GM18951 (cell line): Measurements from ENCODE around the gene COLEC12.

Experiments used
- POLR2A ChIP-seq: IDR thresholded peaks from 4 replicates; pipeline ENCODE4 v1.6.1; 2011; ENCODE audit warnings: mild to moderate bottlenecking; ENCODE audit not compliant: insufficient read length, insufficient read depth; ENCODE audit errors: extremely low read depth
- in situ Hi-C: fragments of 300-500 bp; cut with MboI; formaldehyde crosslinking; loops from one replicate; pipeline ENCODE4 v1.12.0; 2022; ENCODE audit warnings: low sequenced_read_pairs, mixed read lengths, inconsistent platforms; ENCODE audit not compliant: unreplicated experiment

Gene COLEC12

DNA sequence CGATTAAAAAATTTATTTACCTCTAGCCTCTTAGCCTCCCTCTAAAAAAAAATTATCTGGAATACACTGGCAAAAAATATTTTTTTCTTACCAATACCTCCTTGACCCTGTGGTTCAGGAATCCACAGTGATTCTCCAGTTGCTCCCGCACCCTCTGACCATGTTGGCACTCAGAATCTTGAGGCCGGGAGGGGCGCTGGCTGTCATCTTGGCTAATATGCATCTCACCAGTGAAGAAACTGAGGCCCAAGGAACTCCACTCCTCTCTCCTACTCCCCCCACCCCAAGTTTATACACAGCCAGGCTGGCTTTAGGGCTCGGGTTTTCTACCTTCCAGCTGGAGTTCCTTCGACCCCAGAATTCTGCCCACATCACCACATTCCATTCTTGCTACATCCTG, 134.8 kb downstream of the COLEC12 start:
- in situ Hi-C loops: no loop called here
- no peak for TF ChIP-seq POLR2A

DNA sequence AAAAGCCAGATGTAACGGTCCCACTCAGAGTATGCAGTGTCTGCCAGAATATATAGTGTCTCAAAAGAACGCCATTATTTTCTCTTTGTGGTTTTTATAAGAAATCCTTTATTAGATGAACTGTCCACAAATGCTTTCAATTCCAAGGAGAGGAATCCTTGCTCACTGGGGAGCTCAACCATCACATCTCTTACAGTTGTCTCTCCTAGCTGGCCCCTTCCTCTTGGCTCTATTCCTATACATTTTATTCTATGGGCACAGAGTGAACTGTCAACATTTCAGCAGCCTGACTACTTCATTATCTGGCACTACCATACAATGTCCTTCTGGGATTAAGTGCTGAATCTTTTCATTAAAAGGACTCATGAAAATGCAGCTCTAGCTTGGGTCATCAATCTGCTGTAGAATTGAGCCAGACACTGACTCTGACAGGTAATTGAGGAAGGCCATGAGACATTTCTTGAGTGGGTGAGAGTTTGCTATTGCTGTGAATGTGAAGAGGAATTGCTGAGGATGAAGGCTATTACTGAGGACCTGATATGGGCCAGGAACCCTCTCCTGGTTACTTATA, 136.2 kb downstream of the COLEC12 start:
- in situ Hi-C loops: no loop called here
- TF ChIP-seq POLR2A: no peak

DNA sequence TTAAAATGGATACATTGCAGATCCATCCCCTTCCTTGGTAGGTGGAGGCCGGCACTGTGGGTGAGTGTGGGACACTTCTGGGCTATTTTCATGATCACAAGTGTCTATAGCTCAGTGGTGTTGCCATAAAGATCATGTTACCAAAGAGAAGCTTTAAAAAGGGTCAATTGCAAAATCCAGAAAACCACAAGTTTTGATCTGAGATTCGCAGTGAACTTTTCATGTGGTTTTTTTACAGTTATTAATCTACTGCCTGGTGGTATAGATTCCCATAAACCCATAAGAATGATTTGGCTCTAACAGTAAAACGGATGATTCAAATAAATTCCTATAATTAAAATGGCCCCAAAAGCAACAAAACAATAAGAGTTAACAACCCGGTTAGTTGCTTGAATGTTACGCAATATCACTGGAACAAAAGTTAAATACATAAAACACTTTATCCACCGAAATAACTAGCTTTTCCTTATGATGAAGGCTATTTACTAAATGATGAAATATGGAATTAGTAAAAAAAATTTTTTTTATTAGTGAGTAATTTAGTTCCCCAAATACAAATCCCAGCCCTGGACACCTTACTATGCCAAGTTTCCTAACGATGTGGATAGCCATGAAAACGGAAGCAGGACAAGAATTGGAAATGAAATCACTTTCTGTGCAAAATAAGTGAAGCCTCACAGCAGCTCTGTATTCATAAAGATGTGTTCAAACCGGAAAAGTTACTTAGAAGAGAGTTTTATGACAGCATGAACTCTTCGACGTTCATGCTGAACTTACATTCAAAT, 137.0 kb downstream of the COLEC12 start:
- in situ Hi-C loops: no loop called here
- TF ChIP-seq POLR2A: no peak

DNA sequence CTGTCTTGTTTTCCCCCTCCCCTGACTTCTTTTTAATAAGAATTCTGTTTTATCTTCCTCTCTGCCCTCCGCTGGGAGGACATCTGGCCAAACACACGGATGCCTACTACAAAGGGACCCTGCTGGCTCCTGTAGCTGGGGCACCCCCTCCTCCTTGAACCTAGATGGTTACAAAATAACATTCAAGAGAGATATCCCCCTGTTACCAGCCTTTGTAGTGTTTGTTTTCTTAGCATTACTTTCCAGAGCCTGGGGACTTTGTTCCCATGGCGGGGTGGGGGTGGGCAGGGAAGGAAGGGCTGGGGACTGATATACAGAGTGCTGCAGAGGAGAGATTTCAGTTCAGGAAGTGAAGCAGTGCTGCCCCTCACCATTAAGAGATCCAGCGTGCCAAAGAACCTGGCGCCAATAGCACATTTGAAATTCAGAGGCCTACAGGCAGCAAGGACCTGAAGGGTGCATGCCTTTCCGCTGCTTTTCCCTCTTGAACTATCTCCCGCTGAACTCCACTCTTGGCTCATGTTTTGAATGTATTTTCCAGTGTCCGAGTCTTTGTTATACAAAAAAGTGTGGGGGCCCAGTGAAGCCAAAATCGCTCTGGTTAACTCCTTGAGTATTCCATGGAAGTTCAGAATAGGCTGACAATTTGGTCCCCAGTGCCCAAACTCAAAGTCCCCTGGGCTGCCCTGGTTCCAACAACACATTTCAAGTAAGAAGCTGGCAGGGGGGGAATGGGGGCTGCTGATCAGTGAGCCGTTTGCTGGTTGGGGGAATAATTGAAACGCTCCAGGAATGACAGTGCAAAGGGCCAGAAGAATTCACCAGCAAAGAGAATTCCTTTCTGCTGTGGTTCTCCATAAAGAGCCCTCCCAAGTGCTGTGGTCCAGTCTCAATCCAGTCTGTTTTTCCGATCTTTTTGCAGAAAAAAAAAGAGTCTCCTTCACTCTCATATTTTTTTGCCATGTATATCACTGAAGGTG, 137.9 kb downstream of the COLEC12 start:
- in situ Hi-C loops: no loop called here
- TF ChIP-seq POLR2A: no peak

DNA sequence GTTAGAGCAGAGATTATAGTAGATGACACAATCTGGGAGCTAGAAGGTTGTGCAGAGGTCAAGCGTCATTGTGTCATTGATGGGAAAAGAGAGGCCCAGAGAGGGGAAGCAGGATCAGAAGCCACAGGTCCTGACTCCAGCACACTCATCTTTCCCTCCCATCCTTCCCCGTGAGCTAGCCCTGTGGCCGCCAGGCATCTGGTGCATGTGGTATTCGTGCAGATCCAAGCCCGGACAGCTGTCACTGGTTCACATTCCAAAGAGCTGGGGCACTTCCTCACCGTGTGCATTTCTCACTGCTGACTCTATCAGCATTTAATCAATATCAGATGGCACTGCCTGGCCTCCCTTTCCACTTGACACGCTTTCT, 138.6 kb downstream of the COLEC12 start:
- in situ Hi-C loops: no loop called here
- TF ChIP-seq POLR2A: no peak

DNA sequence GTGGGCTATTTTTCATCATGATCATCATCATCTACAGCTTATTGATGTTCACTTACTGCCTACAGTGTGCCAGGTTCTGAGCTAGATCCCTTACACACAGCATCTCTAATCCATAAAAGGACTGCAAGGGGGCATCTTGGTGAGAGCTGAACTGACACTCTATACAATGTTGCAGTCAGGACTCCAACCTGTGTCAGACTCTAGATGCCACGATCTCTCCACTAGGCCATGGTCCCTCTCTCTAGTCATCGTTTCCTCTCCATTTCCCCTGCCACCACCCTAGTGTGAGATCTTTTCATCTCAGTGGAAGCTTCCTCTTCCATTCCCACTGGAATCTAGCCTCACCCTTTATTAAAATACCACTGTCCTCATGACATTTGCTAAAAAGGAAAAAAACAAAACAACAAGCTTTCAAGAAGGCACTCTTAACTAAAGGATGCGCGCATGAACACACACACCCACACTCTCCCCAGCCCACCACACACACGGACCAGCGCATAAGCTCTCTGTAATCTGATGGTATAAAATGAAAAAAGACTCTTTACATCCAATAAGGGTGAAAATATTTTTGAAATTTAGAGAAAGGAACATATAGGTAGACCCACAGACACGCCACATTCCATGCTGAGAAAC, 139.3 kb downstream of the COLEC12 start:
- no peak for TF ChIP-seq POLR2A
- in situ Hi-C loops: no loop called here

DNA sequence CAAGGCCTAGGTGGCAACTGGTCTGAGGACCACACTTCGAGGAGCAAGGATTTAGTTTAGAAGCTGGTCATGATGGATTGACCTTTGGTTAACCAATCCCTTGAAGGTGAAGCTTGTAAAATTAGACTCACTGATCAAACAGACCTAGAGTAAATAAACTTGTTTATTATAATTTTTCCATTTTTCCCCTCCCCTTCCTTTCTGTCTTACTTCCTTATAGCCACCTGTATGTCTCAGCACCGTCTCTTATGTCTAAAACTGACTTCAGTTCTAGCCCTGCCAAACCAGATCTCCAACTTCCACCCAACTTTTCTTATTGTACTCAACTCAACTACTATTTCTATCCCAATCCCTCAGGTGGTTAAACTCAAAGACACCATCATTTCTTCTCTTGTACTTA, 139.8 kb downstream of the COLEC12 start:
- no peak for TF ChIP-seq POLR2A
- in situ Hi-C loops: no loop called here

DNA sequence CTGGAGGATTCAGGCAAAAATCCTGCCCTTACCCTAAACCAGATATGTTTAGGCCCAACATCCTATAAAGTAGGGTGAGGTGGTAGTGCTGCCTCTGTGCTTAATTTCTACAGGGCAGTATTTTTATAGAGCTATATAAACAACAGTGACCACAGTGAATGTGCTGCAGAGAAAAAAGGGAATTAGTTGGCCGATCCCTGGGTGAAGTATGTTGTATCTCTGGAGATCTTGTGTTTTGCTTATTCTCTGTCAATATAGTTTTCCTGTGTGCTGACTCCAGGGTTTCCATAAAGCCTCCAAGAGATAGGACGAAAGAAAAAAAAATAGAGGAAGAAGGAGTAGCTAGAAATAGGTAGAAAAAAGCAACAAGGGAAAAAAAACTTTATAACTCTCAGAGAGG, 143.7 kb downstream of the COLEC12 start:
- in situ Hi-C loops: no loop called here
- no peak for TF ChIP-seq POLR2A

DNA sequence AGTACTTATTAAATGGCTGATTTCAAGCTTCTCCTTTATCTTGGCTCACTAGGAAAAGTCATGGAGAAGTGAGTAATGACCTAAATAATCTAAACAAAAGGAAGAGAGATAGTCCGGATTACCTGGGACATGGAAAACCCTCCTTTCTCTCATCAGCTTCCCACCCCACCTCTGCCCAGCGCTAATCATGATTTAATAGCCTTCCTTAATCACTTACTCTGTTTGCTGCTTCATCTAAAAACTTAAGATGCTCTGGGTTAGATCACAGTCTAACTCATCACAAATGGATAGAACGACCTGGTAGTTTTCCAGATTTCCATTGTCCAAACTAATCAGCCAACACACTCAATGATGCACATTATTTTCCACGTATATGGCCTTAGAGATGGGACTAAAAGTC, 144.8 kb downstream of the COLEC12 start:
- TF ChIP-seq POLR2A: no peak
- in situ Hi-C loops: no loop called here

DNA sequence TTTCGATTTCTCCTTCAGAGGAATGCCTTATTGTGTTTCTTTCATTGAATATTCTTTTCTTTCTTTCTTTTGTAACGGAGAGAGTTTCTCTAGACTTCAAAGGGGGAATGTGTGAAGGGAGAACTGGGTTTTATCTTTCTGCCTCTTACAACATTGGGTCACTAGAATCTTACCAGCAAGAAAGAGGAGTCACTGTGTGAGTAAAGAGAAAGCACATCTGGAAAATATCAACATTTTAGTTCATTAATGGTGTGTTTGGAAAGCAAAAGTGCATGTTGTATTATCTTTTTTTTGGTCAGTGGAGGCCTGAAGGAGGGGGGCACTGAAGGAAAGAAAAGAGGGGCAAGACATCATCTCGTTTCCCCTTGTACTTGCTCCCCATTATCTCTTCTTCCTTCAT, 146.0 kb downstream of the COLEC12 start:
- TF ChIP-seq POLR2A: no peak
- in situ Hi-C loops: no loop called here

DNA sequence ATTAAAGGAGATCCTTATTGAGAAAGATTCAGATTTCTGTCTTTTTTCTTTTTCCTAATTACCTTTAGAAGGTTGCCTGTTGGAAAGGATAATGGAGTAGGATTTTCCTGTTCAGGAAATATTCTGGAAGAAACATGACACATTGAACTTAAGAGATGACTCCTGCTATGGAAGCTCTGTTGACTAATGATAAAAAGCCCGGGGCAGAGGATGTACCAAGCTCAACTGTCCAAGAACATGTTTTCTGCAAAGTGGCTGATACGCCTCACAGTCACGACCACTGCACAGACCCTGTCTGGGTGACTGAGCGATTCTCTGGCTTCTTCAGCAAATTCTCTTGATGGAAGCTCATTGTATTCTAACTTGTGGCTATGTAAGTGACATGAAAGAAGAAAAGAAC, 146.5 kb downstream of the COLEC12 start:
- in situ Hi-C loops: no loop called here

DNA sequence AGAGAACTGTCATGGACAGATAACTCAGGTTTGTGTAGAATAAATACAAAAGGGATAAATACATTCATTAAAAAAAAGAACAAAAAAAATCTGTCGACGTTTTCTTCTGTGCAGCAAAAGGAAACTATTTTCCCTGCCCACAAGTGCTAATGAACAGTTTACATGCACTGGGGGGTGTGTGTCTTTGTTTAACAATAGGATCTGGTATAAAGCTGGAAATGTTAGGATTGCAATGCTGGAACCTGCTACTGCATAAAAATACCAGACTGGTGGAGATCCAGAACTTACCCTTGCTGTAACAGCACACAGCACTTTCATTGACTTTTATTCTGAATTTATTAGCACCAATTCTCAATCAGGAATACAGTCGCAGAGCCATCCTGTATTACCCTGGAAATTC, 148.1 kb downstream of the COLEC12 start:
- in situ Hi-C loops: no loop called here
- no peak for TF ChIP-seq POLR2A

More for the DNA sequence above, 146.5 kb downstream of the COLEC12 start:
- TF ChIP-seq POLR2A: no peak
